Hepatocyte (in vitro differentiated cells): Measurements from ENCODE around the gene RIMBP2.

Source experiments
- EZH2 ChIP-seq: fragments of 200-600 bp; sonication (generic); IDR thresholded peaks from 2 replicates; pipeline ENCODE4 v1.6.1; 2016; ENCODE audit warnings: antibody characterized with exemption, mild to moderate bottlenecking, borderline replicate concordance
- EZH2phosphoT487 ChIP-seq: fragments of 200-600 bp; sonication (generic); IDR thresholded peaks from one replicate; pipeline ENCODE4 v1.6.1; 2018; ENCODE audit warnings: antibody characterized with exemption, mild to moderate bottlenecking, low read depth, moderate library complexity; ENCODE audit not compliant: unreplicated experiment, severe bottlenecking
- TF ChIP-seq, protein P1 (sequence below): fragments of 200-600 bp; sonication (generic); IDR thresholded peaks from 2 replicates; pipeline ENCODE4 v1.5.1; 2016; ENCODE audit warnings: antibody characterized with exemption, mild to moderate bottlenecking; ENCODE audit not compliant: poor library complexity

- TF ChIP-seq EZH2, result no peak
- TF ChIP-seq, protein P1, sequence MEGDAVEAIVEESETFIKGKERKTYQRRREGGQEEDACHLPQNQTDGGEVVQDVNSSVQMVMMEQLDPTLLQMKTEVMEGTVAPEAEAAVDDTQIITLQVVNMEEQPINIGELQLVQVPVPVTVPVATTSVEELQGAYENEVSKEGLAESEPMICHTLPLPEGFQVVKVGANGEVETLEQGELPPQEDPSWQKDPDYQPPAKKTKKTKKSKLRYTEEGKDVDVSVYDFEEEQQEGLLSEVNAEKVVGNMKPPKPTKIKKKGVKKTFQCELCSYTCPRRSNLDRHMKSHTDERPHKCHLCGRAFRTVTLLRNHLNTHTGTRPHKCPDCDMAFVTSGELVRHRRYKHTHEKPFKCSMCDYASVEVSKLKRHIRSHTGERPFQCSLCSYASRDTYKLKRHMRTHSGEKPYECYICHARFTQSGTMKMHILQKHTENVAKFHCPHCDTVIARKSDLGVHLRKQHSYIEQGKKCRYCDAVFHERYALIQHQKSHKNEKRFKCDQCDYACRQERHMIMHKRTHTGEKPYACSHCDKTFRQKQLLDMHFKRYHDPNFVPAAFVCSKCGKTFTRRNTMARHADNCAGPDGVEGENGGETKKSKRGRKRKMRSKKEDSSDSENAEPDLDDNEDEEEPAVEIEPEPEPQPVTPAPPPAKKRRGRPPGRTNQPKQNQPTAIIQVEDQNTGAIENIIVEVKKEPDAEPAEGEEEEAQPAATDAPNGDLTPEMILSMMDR, result no peak
- no peak for TF ChIP-seq EZH2phosphoT487
Observed at GRCh38 chr12:130696379-130697100, 19.6 kb downstream of the RIMBP2 start.
